ENCODE data around the gene RASA3. TPM values are rescaled to one million over a fixed set of nuclear protein-coding genes. Genes with fewer than 3 reads are reported as not detected.
"Not testable (repeated sequence)": the region's sequence is repeated elsewhere in the genome, so short reads cannot be mapped to it uniquely, and the experiment has no call there.

Gene RASA3
- total RNA-seq = 10 to 100 TPM in 1 of 4 donors, 1 to 10 TPM in 3; 4.4 to 15.6 (median 8.5) TPM

- intact Hi-C loops (cut with DNase I; ENCODE audit: low total_unique reads) = no loop called here
- no peak for TF ChIP-seq EP300 (IDR thresholded peaks at IDR 0.05; ENCODE audit: low read depth)
- peak; percentile 66 to 81 (median 72) for TF ChIP-seq POLR2AphosphoS5 (IDR thresholded peaks at IDR 0.05)
- TF ChIP-seq POLR2A (IDR thresholded peaks at IDR 0.05) = peak; percentile 34
- no peak for TF ChIP-seq CTCF (IDR thresholded peaks at IDR 0.05)
Observed at GRCh38 chr13:114132419-114133121, at the start of gene RASA3. TSS of gene RASA3 (minus strand) at chr13:114132623. CDS start at chr13:114132489, 134 bp downstream.

GRCh38 chr13:114179087-114179658 is 46.8 kb upstream of the RASA3 start, which contains the start of gene CFAP97D2:
TSS of gene CFAP97D2 (plus strand) at chr13:114179257. CDS start at chr13:114179331, 74 bp downstream.
- 65 to 73% methylated on average over 2 to 13 of the region's 13 CpGs for WGBS, 2 donors (ENCODE audit: low coverage in 1 of 2)
- H3K27ac ChIP-seq = no peak within 1 kb of the TSS
- no peak within 1 kb of the TSS for H3K4me3 ChIP-seq
- no peak for DNase-seq
- intact Hi-C loops (cut with DNase I; ENCODE audit: low total_unique reads) (no loop called here), in situ Hi-C loops (cut with MboI; ENCODE audit: low pct_ligation_motif_present in 1 of 4, low pct_unique_long_range_greater_than_20kb in 1 of 4, low sequenced_read_pairs in 3 of 4) (no loop called here)
- no peak for TF ChIP-seq CTCF (IDR thresholded peaks at IDR 0.05)
- no peak for TF ChIP-seq EP300 (IDR thresholded peaks at IDR 0.05; ENCODE audit: low read depth)
- no peak for TF ChIP-seq POLR2AphosphoS5 (IDR thresholded peaks at IDR 0.05)
- no peak for TF ChIP-seq POLR2A (IDR thresholded peaks at IDR 0.05)
- H3K9me3 ChIP-seq = no peaks in the 10 kb centered on the region
- no peaks in the 10 kb centered on the region for H3K4me1 ChIP-seq
- H3K27me3 ChIP-seq = no peaks in the 10 kb centered on the region
- H3K36me3 ChIP-seq = no peaks in the 10 kb centered on the region

More at GRCh38 chr13:114132419-114133121, at the start of gene RASA3:
- H3K36me3 ChIP-seq = no peaks in the 10 kb centered on the region
- DNase-seq = peak; percentile 84
- H3K9me3 ChIP-seq = no peaks in the 10 kb centered on the region
- H3K27ac ChIP-seq = peak within 1 kb of the TSS; percentile 81 to 89 (median 86)
- in situ Hi-C loops (cut with MboI; ENCODE audit: low pct_ligation_motif_present in 1 of 4, low pct_unique_long_range_greater_than_20kb in 1 of 4, low sequenced_read_pairs in 3 of 4) = no loop called here
- H3K4me1 ChIP-seq = peaks cover 18 to 43% (median 39%) of the 10 kb centered on the region in 4 donors
- no peaks in the 10 kb centered on the region for H3K27me3 ChIP-seq
- peak within 1 kb of the TSS; percentile 71 to 85 (median 80) for H3K4me3 ChIP-seq
- WGBS, 2 donors (ENCODE audit: low coverage in 1 of 2) = 0% methylated on average over 23 of the region's 81 CpGs; no CpG with 5 or more reads in 1 of the 2 donors

GRCh38 chr13:114177245-114178010 is 45.0 kb upstream of the RASA3 start:
- Histone ChIP-seq H3K9me3 (peaks cover 0 to 12% of the 10 kb centered on the region in 2 donors), H3K27ac (no peak overlapping the region), H3K36me3 (no peaks in the 10 kb centered on the region), H3K27me3 (no peaks in the 10 kb centered on the region), H3K4me1 (no peaks in the 10 kb centered on the region), H3K4me3 (no peak overlapping the region)
- DNase-seq = no peak
- WGBS, 2 donors (ENCODE audit: low coverage in 1 of 2) = 56 to 60% methylated on average over 6 to 12 of the region's 12 CpGs
- in situ Hi-C loops (cut with MboI; ENCODE audit: low pct_ligation_motif_present in 1 of 4, low pct_unique_long_range_greater_than_20kb in 1 of 4, low sequenced_read_pairs in 3 of 4) (no loop called here), intact Hi-C loops (cut with DNase I; ENCODE audit: low total_unique reads) (no loop called here)
- TF ChIP-seq POLR2AphosphoS5 (IDR thresholded peaks at IDR 0.05) (no peak), POLR2A (IDR thresholded peaks at IDR 0.05) (no peak), CTCF (IDR thresholded peaks at IDR 0.05) (no peak), EP300 (IDR thresholded peaks at IDR 0.05; ENCODE audit: low read depth) (no peak)

- H3K27me3 ChIP-seq; H3K4me3 ChIP-seq; H3K27ac ChIP-seq; H3K4me1 ChIP-seq; DNase-seq; intact Hi-C loops (cut with DNase I; ENCODE audit: low total_unique reads); H3K36me3 ChIP-seq; in situ Hi-C loops (cut with MboI; ENCODE audit: low pct_ligation_motif_present in 1 of 4, low pct_unique_long_range_greater_than_20kb in 1 of 4, low sequenced_read_pairs in 3 of 4): not testable (repeated sequence)
- WGBS, 2 donors (ENCODE audit: low coverage in 1 of 2) = 89% methylated on average over 11 of the region's 14 CpGs; no CpG with 5 or more reads in 1 of the 2 donors
- H3K9me3 ChIP-seq = peaks cover 0 to 14% of the 10 kb centered on the region in 2 donors
Observed at GRCh38 chr13:114176359-114176902, 44.0 kb upstream of the RASA3 start.

Measured in transverse colon (tissue), 4 donors.